ENCODE measurements around the gene POLK. TPM values are rescaled to one million over a fixed set of nuclear protein-coding genes. Genes with fewer than 3 reads are reported as not detected.
"Not testable (repeated sequence)": the region's sequence is repeated elsewhere in the genome, so short reads cannot be mapped to it uniquely, and the experiment has no call there.

Gene POLK
- total RNA-seq, 8 experiments from 2014 or later = 16.7 to 46.4 (median 29.9) TPM

- Histone ChIP-seq H3K4me1 (replicated peaks in 1 of 2) (peaks cover 4% of the 10 kb centered on the region in 2 donors), H3K4me3 (no peak overlapping the region), H3K27ac (no peak overlapping the region)
- in situ Hi-C loops (cut with MboI; ENCODE audit: low pct_unique_long_range_greater_than_20kb in 2 of 9, low sequenced_read_pairs in 9 of 9, unreplicated experiment in 9 of 9) = no loop called here
- 83 to 100% (median 98%) methylated on average over 2 to 3 of the region's 3 CpGs for WGBS, 10 experiments
- no peak for ATAC-seq (replicated peaks in 6 of 8)
These were observed 2.6 kb downstream of the POLK start for GRCh38 chr5:75514323-75514722.

GRCh38 chr5:75519761-75520160 is 8.1 kb downstream of the POLK start:
- no peak for ATAC-seq (replicated peaks in 6 of 8)
- Histone ChIP-seq H3K4me1 (replicated peaks in 1 of 2) (no peaks in the 10 kb centered on the region), H3K27ac (no peak overlapping the region), H3K4me3 (no peak overlapping the region)
- in situ Hi-C loops (cut with MboI; ENCODE audit: low pct_unique_long_range_greater_than_20kb in 2 of 9, low sequenced_read_pairs in 9 of 9, unreplicated experiment in 9 of 9) = no loop called here
- WGBS, 10 experiments = 86 to 100% (median 100%) methylated on average over 1 of the region's 1 CpG; no CpG with 5 or more reads in 1 of the 10 experiments

GRCh38 chr5:75521195-75521594 is 9.5 kb downstream of the POLK start:
- H3K27ac ChIP-seq = no peak overlapping the region
- H3K4me1 ChIP-seq (replicated peaks in 1 of 2) = no peaks in the 10 kb centered on the region
- in situ Hi-C loops (cut with MboI; ENCODE audit: low pct_unique_long_range_greater_than_20kb in 2 of 9, low sequenced_read_pairs in 9 of 9, unreplicated experiment in 9 of 9) = no loop called here
- no peak for ATAC-seq (replicated peaks in 6 of 8)
- 93 to 100% (median 96%) methylated on average over 1 to 2 of the region's 2 CpGs for WGBS, 10 experiments
- no peak overlapping the region for H3K4me3 ChIP-seq

- Histone ChIP-seq H3K4me3 (no peak overlapping the region), H3K27ac (no peak overlapping the region), H3K4me1 (replicated peaks in 1 of 2) (no peaks in the 10 kb centered on the region)
- ATAC-seq (replicated peaks in 6 of 8) = no peak
- in situ Hi-C loops (cut with MboI; ENCODE audit: low pct_unique_long_range_greater_than_20kb in 2 of 9, low sequenced_read_pairs in 9 of 9, unreplicated experiment in 9 of 9) = no loop called here
These were observed 10.3 kb downstream of the POLK start for GRCh38 chr5:75522025-75522424.

GRCh38 chr5:75522542-75522941 is 10.9 kb downstream of the POLK start:
- Histone ChIP-seq H3K4me1 (replicated peaks in 1 of 2) (no peaks in the 10 kb centered on the region), H3K4me3 (no peak overlapping the region), H3K27ac (no peak overlapping the region)
- WGBS, 10 experiments = 83 to 100% (median 100%) methylated on average over 1 of the region's 1 CpG
- in situ Hi-C loops (cut with MboI; ENCODE audit: low pct_unique_long_range_greater_than_20kb in 2 of 9, low sequenced_read_pairs in 9 of 9, unreplicated experiment in 9 of 9) = no loop called here
- no peak for ATAC-seq (replicated peaks in 6 of 8)

- ATAC-seq (replicated peaks in 6 of 8) = no peak
- Histone ChIP-seq H3K27ac (no peak overlapping the region), H3K4me1 (replicated peaks in 1 of 2) (no peaks in the 10 kb centered on the region), H3K4me3 (no peak overlapping the region)
- in situ Hi-C loops (cut with MboI; ENCODE audit: low pct_unique_long_range_greater_than_20kb in 2 of 9, low sequenced_read_pairs in 9 of 9, unreplicated experiment in 9 of 9) = no loop called here
- WGBS, 10 experiments = 86 to 100% (median 100%) methylated on average over 1 of the region's 1 CpG; no CpG with 5 or more reads in 1 of the 10 experiments
These were observed 11.6 kb downstream of the POLK start for GRCh38 chr5:75523275-75523674.

- in situ Hi-C loops (cut with MboI; ENCODE audit: low pct_unique_long_range_greater_than_20kb in 2 of 9, low sequenced_read_pairs in 9 of 9, unreplicated experiment in 9 of 9) = no loop called here
- no peak overlapping the region for H3K4me3 ChIP-seq
- no peak overlapping the region for H3K27ac ChIP-seq
- no peak for ATAC-seq (replicated peaks in 6 of 8)
- no peaks in the 10 kb centered on the region for H3K4me1 ChIP-seq (replicated peaks in 1 of 2)
- WGBS, 10 experiments = 75 to 100% (median 94%) methylated on average over 1 to 3 of the region's 3 CpGs; no CpG with 5 or more reads in 2 of the 10 experiments
These were observed 12.4 kb downstream of the POLK start for GRCh38 chr5:75524071-75524470.

GRCh38 chr5:75524591-75524990 is 12.9 kb downstream of the POLK start:
- 20 to 100% (median 91%) methylated on average over 1 of the region's 1 CpG; no CpG with 5 or more reads in 4 of the 10 experiments for WGBS, 10 experiments
- in situ Hi-C loops (cut with MboI; ENCODE audit: low pct_unique_long_range_greater_than_20kb in 2 of 9, low sequenced_read_pairs in 9 of 9, unreplicated experiment in 9 of 9) = no loop called here
- no peak for ATAC-seq (replicated peaks in 6 of 8)
- Histone ChIP-seq H3K4me1 (replicated peaks in 1 of 2) (no peaks in the 10 kb centered on the region), H3K27ac (no peak overlapping the region), H3K4me3 (no peak overlapping the region)

GRCh38 chr5:75525344-75525743 is 13.7 kb downstream of the POLK start:
- WGBS, 10 experiments = 64 to 100% (median 100%) methylated on average over 1 of the region's 1 CpG; no CpG with 5 or more reads in 1 of the 10 experiments
- in situ Hi-C loops (cut with MboI; ENCODE audit: low pct_unique_long_range_greater_than_20kb in 2 of 9, low sequenced_read_pairs in 9 of 9, unreplicated experiment in 9 of 9) = no loop called here
- no peak overlapping the region for H3K27ac ChIP-seq

GRCh38 chr5:75526070-75526469 is 14.4 kb downstream of the POLK start:
- 75 to 100% (median 90%) methylated on average over 2 of the region's 2 CpGs; no CpG with 5 or more reads in 1 of the 10 experiments for whole genome bisulfite sequencing, 10 experiments
- in situ Hi-C loops (cut with MboI; ENCODE audit: low pct_unique_long_range_greater_than_20kb in 2 of 9, low sequenced_read_pairs in 9 of 9, unreplicated experiment in 9 of 9) = no loop called here

More at GRCh38 chr5:75525344-75525743, 13.7 kb downstream of the POLK start:
- no peak overlapping the region for H3K4me3 ChIP-seq
- no peaks in the 10 kb centered on the region for H3K4me1 ChIP-seq (replicated peaks in 1 of 2)
- no peak for ATAC-seq (replicated peaks in 6 of 8)

GRCh38 chr5:75529185-75529584 is 17.5 kb downstream of the POLK start:
- in situ Hi-C loops (cut with MboI; ENCODE audit: low pct_unique_long_range_greater_than_20kb in 2 of 9, low sequenced_read_pairs in 9 of 9, unreplicated experiment in 9 of 9) = no loop called here
- no peaks in the 10 kb centered on the region for H3K4me1 ChIP-seq (replicated peaks in 1 of 2)
- no peak overlapping the region for H3K27ac ChIP-seq
- no peak for ATAC-seq (replicated peaks in 6 of 8)
- H3K4me3 ChIP-seq = no peak overlapping the region

More at GRCh38 chr5:75526070-75526469, 14.4 kb downstream of the POLK start:
- H3K4me1 ChIP-seq (replicated peaks in 1 of 2) = no peaks in the 10 kb centered on the region
- H3K27ac ChIP-seq = no peak overlapping the region
- ATAC-seq (replicated peaks in 6 of 8) = no peak
- H3K4me3 ChIP-seq = no peak overlapping the region

GRCh38 chr5:75532190-75532589 is 20.5 kb downstream of the POLK start:
- WGBS, 10 experiments = 90 to 100% (median 100%) methylated on average over 1 to 2 of the region's 2 CpGs; no CpG with 5 or more reads in 2 of the 10 experiments
- no peak for ATAC-seq (replicated peaks in 6 of 8)
- Histone ChIP-seq H3K4me1 (replicated peaks in 1 of 2) (peaks cover 0 to 3% of the 10 kb centered on the region in 2 donors), H3K4me3 (no peak overlapping the region), H3K27ac (no peak overlapping the region)
- in situ Hi-C loops (cut with MboI; ENCODE audit: low pct_unique_long_range_greater_than_20kb in 2 of 9, low sequenced_read_pairs in 9 of 9, unreplicated experiment in 9 of 9) = no loop called here

GRCh38 chr5:75533716-75534115 is 22.0 kb downstream of the POLK start:
- WGBS, 10 experiments = 92 to 100% (median 100%) methylated on average over 1 of the region's 1 CpG; no CpG with 5 or more reads in 4 of the 10 experiments
- H3K4me3 ChIP-seq; in situ Hi-C loops (cut with MboI; ENCODE audit: low pct_unique_long_range_greater_than_20kb in 2 of 9, low sequenced_read_pairs in 9 of 9, unreplicated experiment in 9 of 9); ATAC-seq (replicated peaks in 6 of 8); H3K27ac ChIP-seq; H3K4me1 ChIP-seq (replicated peaks in 1 of 2): not testable (repeated sequence)

- H3K4me3 ChIP-seq = no peak overlapping the region
- WGBS, 10 experiments = 83 to 100% (median 100%) methylated on average over 2 of the region's 2 CpGs; no CpG with 5 or more reads in 2 of the 10 experiments
- no peak for ATAC-seq (replicated peaks in 6 of 8)
- no peak overlapping the region for H3K27ac ChIP-seq
- H3K4me1 ChIP-seq (replicated peaks in 1 of 2) = peaks cover 0 to 3% of the 10 kb centered on the region in 2 donors
- in situ Hi-C loops (cut with MboI; ENCODE audit: low pct_unique_long_range_greater_than_20kb in 2 of 9, low sequenced_read_pairs in 9 of 9, unreplicated experiment in 9 of 9) = no loop called here
These were observed 23.0 kb downstream of the POLK start for GRCh38 chr5:75534734-75535133.
